Testis (tissue), 3 donors: ENCODE results near the gene FARP2. TPM values are rescaled to one million over a fixed set of nuclear protein-coding genes. Genes with fewer than 3 reads are reported as not detected.
"Not testable (repeated sequence)": the region's sequence is repeated elsewhere in the genome, so short reads cannot be mapped to it uniquely, and the experiment has no call there.

Experiments used
- DNase-seq: peaks from one replicate; pipeline ENCODE4 v3.0.0-alpha.2; 2019
- H3K27ac ChIP-seq, 2 donors: fragments of 200-600 bp; sonication (generic); one replicate each; pipeline ENCODE4 v1.5.1; 2019
- H3K27me3 ChIP-seq: fragments of 200-600 bp; sonication (generic); one replicate; pipeline ENCODE4 v1.5.1; 2019
- H3K36me3 ChIP-seq: fragments of 200-600 bp; sonication (generic); one replicate; pipeline ENCODE4 v1.5.1; 2017; ENCODE audit warnings: low read depth; ENCODE audit errors: missing control alignments
- H3K4me1 ChIP-seq: fragments of 200-600 bp; sonication (generic); one replicate; pipeline ENCODE4 v1.5.1; 2019
- H3K4me3 ChIP-seq, 2 donors: fragments of 200-600 bp; sonication (generic); one replicate each; pipeline ENCODE4 v1.5.1; 2017 to 2019
- H3K9me3 ChIP-seq: fragments of 200-600 bp; sonication (generic); one replicate; pipeline ENCODE4 v1.5.1; 2017
- CTCF ChIP-seq, 3 experiments: fragments of 450-650 bp in 2 of 3; fragments of 200-600 bp in 1 of 3; sonication (generic) in 1 of 3; IDR thresholded peaks; one replicate each; pipeline ENCODE4 v1.5.1; 2016 to 2019; ENCODE audit warnings: antibody characterized with exemption in 3 of 3, mild to moderate bottlenecking in 2 of 3, moderate library complexity in 1 of 3
- POLR2A ChIP-seq: fragments of 450-650 bp; IDR thresholded peaks from one replicate; pipeline ENCODE4 v1.6.1; 2017; ENCODE audit warnings: antibody characterized with exemption, mild to moderate bottlenecking, moderate library complexity
- WGBS, 2 donors: methylation state at CpG; one replicate each; pipeline ENCODE4 v1.1.5; 2018; 5-methylcytosine and 5-hydroxymethylcytosine counted together
- intact Hi-C: fragments of 100-400 bp; cut with DNase I; formaldehyde crosslinking; loops from one replicate; pipeline ENCODE4 v1.15.1; 2023; ENCODE audit warnings: low total_unique reads
- polyA plus RNA-seq: library from polyadenylated mRNA; stranded (reverse); fragments of 350-450 nt; fragmentation: Illumina TruSeq; extraction: RNeasy Lipid Tissue Mini Kit (QIAGEN cat#74804); gene quantifications from one replicate; pipeline ENCODE4 v1.2.3, GENCODE V29; 2014; ENCODE audit warnings: low read depth, low replicate concordance; ENCODE audit not compliant: insufficient read depth
- total RNA-seq, 2 donors: library from RNA; depleted of rRNA; stranded (reverse); fragments of >200 nt; gene quantifications; one replicate each; pipeline ENCODE4 v1.2.3, GENCODE V29; 2016

FARP2 gene
- total and polyA plus RNA-seq, 3 donors from 2014 or later, result 69.8 to 145 (median 78.1) TPM

GRCh38 chr2:241505086-241505780 lies 149.1 kb downstream of the FARP2 start:
- Histone ChIP-seq H3K4me3 (no peak overlapping the region), H3K27me3 (no peaks in the 10 kb centered on the region), H3K36me3 (no peaks in the 10 kb centered on the region), H3K4me1 (peaks cover 21% of the 10 kb centered on the region), H3K9me3 (no peaks in the 10 kb centered on the region), H3K27ac (no peak overlapping the region)
- WGBS, 2 donors, result 90 to 93% methylated on average over 9 to 15 of the region's 15 CpGs
- no peak for DNase-seq
- intact Hi-C loops, result no loop called here
- TF ChIP-seq POLR2A (no peak), CTCF (IDR thresholded peaks at IDR 0.05) (no peak)

GRCh38 chr2:241505781-241506201 lies 149.7 kb downstream of the FARP2 start:
- no peaks in the 10 kb centered on the region for H3K9me3 ChIP-seq
- H3K4me3 ChIP-seq, result no peak overlapping the region
- no peaks in the 10 kb centered on the region for H3K27me3 ChIP-seq
- no peaks in the 10 kb centered on the region for H3K36me3 ChIP-seq
- no peak for DNase-seq
- peaks cover 21% of the 10 kb centered on the region for H3K4me1 ChIP-seq
- no peak for TF ChIP-seq CTCF (IDR thresholded peaks at IDR 0.05)
- no peak for TF ChIP-seq POLR2A
- intact Hi-C loops, result no loop called here
- H3K27ac ChIP-seq, result no peak overlapping the region
- WGBS, 2 donors, result 86 to 100% methylated on average over 3 to 7 of the region's 7 CpGs

GRCh38 chr2:241506317-241506716 lies 150.2 kb downstream of the FARP2 start:
- DNase-seq, H3K36me3 ChIP-seq, H3K4me3 ChIP-seq, H3K27ac ChIP-seq, H3K9me3 ChIP-seq, intact Hi-C loops, H3K27me3 ChIP-seq: not testable (repeated sequence)
- H3K4me1 ChIP-seq, result peaks cover 21% of the 10 kb centered on the region
- 88 to 90% methylated on average over 11 of the region's 11 CpGs for WGBS, 2 donors

GRCh38 chr2:241506793-241507429 lies 150.8 kb downstream of the FARP2 start:
- peak overlapping the region; percentile 83 to 98 for H3K4me3 ChIP-seq
- no peak for DNase-seq
- intact Hi-C loops, result no loop called here
- H3K9me3 ChIP-seq, result no peaks in the 10 kb centered on the region
- peaks cover 21% of the 10 kb centered on the region for H3K4me1 ChIP-seq
- no peaks in the 10 kb centered on the region for H3K36me3 ChIP-seq
- no peak for TF ChIP-seq CTCF (IDR thresholded peaks at IDR 0.05)
- no peak for TF ChIP-seq POLR2A
- H3K27ac ChIP-seq, result peak overlapping the region in 1 of 2 donors; percentile 8
- no peaks in the 10 kb centered on the region for H3K27me3 ChIP-seq
- WGBS, 2 donors, result 25 to 26% methylated on average over 19 of the region's 19 CpGs

- WGBS, 2 donors, result 0 to 1% methylated on average over 45 to 64 of the region's 67 CpGs
- H3K36me3 ChIP-seq, result no peaks in the 10 kb centered on the region
- DNase-seq, result peak; percentile 34
- peak overlapping the region; percentile 83 to 98 for H3K4me3 ChIP-seq
- H3K9me3 ChIP-seq, result no peaks in the 10 kb centered on the region
- intact Hi-C loops, result no loop called here
- H3K4me1 ChIP-seq, result peaks cover 21% of the 10 kb centered on the region
- no peaks in the 10 kb centered on the region for H3K27me3 ChIP-seq
- peak overlapping the region; percentile 67 to 84 for H3K27ac ChIP-seq
- no peak for TF ChIP-seq POLR2A
- TF ChIP-seq CTCF (IDR thresholded peaks at IDR 0.05), result no peak
Measured at GRCh38 chr2:241507430-241508239, 151.6 kb downstream of the FARP2 start.
